K562 (cell line): Measurements from ENCODE around the gene TMEM126B. TPM values are rescaled to one million over a fixed set of nuclear protein-coding genes. Genes with fewer than 3 reads are reported as not detected.

Experiments
- ATAC-seq: fragments of 200-7000 bp; cut with Tn5 transposase; 3 replicates; pipeline ENCODE4 v1.9.1; 2020; ENCODE audit warnings: moderate library complexity
- BruUV-seq: library from RNA; stranded (reverse); fragments of 400-500 nt; replicated peaks from 2 replicates; lab custom pipeline; 2021; lab: Mats Ljungman, UMichigan
- CTCF ChIA-PET: fragments of 300-600 bp; formaldehyde crosslinking; extraction: SDS; loops from one replicate; lab custom pipeline; 2021; ENCODE audit warnings: low intra/inter-chr PET ratio; lab: Yijun Ruan, JAX
- POLR2A ChIA-PET: fragments of 300-600, 350-650 bp; sonication (Branson Sonifier 250); formaldehyde crosslinking; extraction: SDS; loops from one replicate; lab custom pipeline; 2021; ENCODE audit warnings: antibody characterized with exemption, inconsistent platforms; lab: Yijun Ruan, JAX
- DNase-seq, 4 experiments: peaks; one replicate each; pipeline versions ENCODE4 v3.0.0 to v3.0.0-alpha.2; 2011 to 2018; ENCODE audit warnings: low spot score in 3 of 4, mixed read lengths in 3 of 4; ENCODE audit errors: extremely low read depth in 1 of 4
- FAIRE-seq: peaks from 2 replicates; lab custom pipeline; 2011; peaks lifted over from hg19 to GRCh38; lab: Jason Lieb, UNC
- H2AFZ ChIP-seq: 2 replicates; pipeline ENCODE4 v1.6.0; 2011; ENCODE audit warnings: low read depth, low read length, control low read depth, inconsistent platforms
- H3K27ac ChIP-seq: fragments of 200-600 bp; 3 replicates; pipeline ENCODE4 v1.8.0; 2011; ENCODE audit warnings: low read depth, mild to moderate bottlenecking, control low read depth, inconsistent platforms, low read length, moderate library complexity, mixed read lengths; ENCODE audit errors: extremely low read depth
- H3K27me3 ChIP-seq, 2 experiments: fragments of 300-600 bp in 1 of 2; 2 replicates in 1 of 2; 3 replicates in 1 of 2; pipeline versions ENCODE4 v1.6.0 to v1.8.0; 2011; ENCODE audit warnings: inconsistent platforms in 2 of 2, low read length in 2 of 2, mild to moderate bottlenecking in 1 of 2, mixed read lengths in 1 of 2, moderate library complexity in 1 of 2; ENCODE audit not compliant: control insufficient read depth in 2 of 2, insufficient read depth in 2 of 2
- H3K36me3 ChIP-seq: fragments of 300-600 bp; 3 replicates; pipeline ENCODE4 v1.8.0; 2011; ENCODE audit warnings: mild to moderate bottlenecking, low read length, inconsistent platforms; ENCODE audit not compliant: control insufficient read depth, insufficient read depth
- H3K4me1 ChIP-seq, 2 experiments: fragments of 200-600 bp in 1 of 2; replicated peaks in 1 of 2; 2 replicates in 1 of 2; 3 replicates in 1 of 2; pipeline versions ENCODE4 v1.5.1 to v1.8.0; 2011; ENCODE audit warnings: inconsistent platforms in 2 of 2, low read length in 2 of 2, mild to moderate bottlenecking in 1 of 2, mixed read lengths in 1 of 2, moderate library complexity in 1 of 2; ENCODE audit not compliant: control insufficient read depth in 2 of 2, insufficient read depth in 2 of 2
- H3K4me2 ChIP-seq: 2 replicates; pipeline ENCODE4 v1.6.1; 2011; ENCODE audit warnings: low read length, control low read depth, inconsistent platforms, mixed read lengths; ENCODE audit not compliant: insufficient read depth
- H3K4me3 ChIP-seq: fragments of 200-600 bp; sonication (generic), shearing (Covaris generic); 2 replicates; pipeline ENCODE4 v1.5.1; 2016; ENCODE audit warnings: control low read depth, inconsistent platforms
- H3K79me2 ChIP-seq: fragments of 200-600 bp; 3 replicates; pipeline ENCODE4 v1.8.0; 2011; ENCODE audit warnings: low read length, inconsistent platforms; ENCODE audit not compliant: control insufficient read depth, insufficient read depth
- H3K9ac ChIP-seq, 2 experiments: 2 replicates each; pipeline versions ENCODE4 v1.6.0 to v1.6.1; 2011; ENCODE audit warnings: low read depth in 2 of 2, low read length in 2 of 2, control low read depth in 1 of 2, inconsistent platforms in 1 of 2, mild to moderate bottlenecking in 1 of 2, mixed read lengths in 1 of 2; ENCODE audit not compliant: insufficient read depth in 1 of 2
- H3K9me1 ChIP-seq: one replicate; pipeline ENCODE4 v1.6.0; 2011; ENCODE audit warnings: inconsistent platforms, mild to moderate bottlenecking, low read length, moderate library complexity; ENCODE audit not compliant: control insufficient read depth, insufficient read depth
- H3K9me3 ChIP-seq: replicated peaks from 2 replicates; pipeline ENCODE4 v1.5.1; 2011; ENCODE audit warnings: low read depth, low read length, inconsistent platforms; ENCODE audit not compliant: control insufficient read depth, insufficient read depth
- H4K20me1 ChIP-seq: replicated peaks from 2 replicates; pipeline ENCODE4 v1.6.1; 2011; ENCODE audit warnings: low read length, inconsistent platforms, mixed read lengths; ENCODE audit not compliant: control insufficient read depth, insufficient read depth
- AFF4 ChIP-seq: sonication (generic); formaldehyde crosslinking; IDR thresholded peaks from 2 replicates; pipeline ENCODE4 v1.8.0; 2023; ENCODE audit warnings: mild to moderate bottlenecking, missing genetic modification reagents
- ASH1L ChIP-seq: fragments of 450-650 bp; IDR thresholded peaks from 2 replicates; pipeline ENCODE4 v1.6.1; 2018; ENCODE audit warnings: borderline replicate concordance, mild to moderate bottlenecking, low read depth; ENCODE audit not compliant: partially characterized antibody
- BCOR ChIP-seq: fragments of 450-650 bp; IDR thresholded peaks from 2 replicates; pipeline ENCODE4 v1.6.1; 2016
- BRD9 ChIP-seq: fragments of 450-650 bp; IDR thresholded peaks from 2 replicates; pipeline ENCODE4 v1.6.1; 2018; ENCODE audit warnings: low read depth; ENCODE audit not compliant: partially characterized antibody
- E2F1 ChIP-seq: sonication (generic); formaldehyde crosslinking; IDR thresholded peaks from 2 replicates; pipeline ENCODE4 v1.8.1; 2023; ENCODE audit warnings: mild to moderate bottlenecking, missing genetic modification reagents, moderate library complexity
- GABPA ChIP-seq: fragments of 200-800 bp; sonication (Bioruptor generic); conservative IDR thresholded peaks from 2 replicates; pipeline ENCODE4 v1.6.1; 2016; ENCODE audit warnings: low read depth, missing genetic modification characterization, missing compliant biosample characterization
- NKRF ChIP-seq: fragments of 450-650 bp; IDR thresholded peaks from 2 replicates; pipeline ENCODE4 v1.6.1; 2016; ENCODE audit warnings: borderline replicate concordance
- NR2C1 ChIP-seq, 2 experiments: fragments of 450-650 bp; IDR thresholded peaks; 2 replicates each; pipeline ENCODE4 v1.6.1; 2017; ENCODE audit warnings: mild to moderate bottlenecking in 2 of 2, antibody characterized with exemption in 1 of 2, inconsistent platforms in 1 of 2, missing compliant biosample characterization in 1 of 2, missing genetic modification characterization in 1 of 2
- NR2C2 ChIP-seq, 2 experiments: fragments of 200-800 bp in 1 of 2; sonication (Bioruptor generic) in 1 of 2; sonication (generic) in 1 of 2; formaldehyde crosslinking in 1 of 2; IDR thresholded peaks; 2 replicates each; pipeline versions ENCODE4 v1.6.1 to v1.8.0; 2016 to 2022; ENCODE audit warnings: mild to moderate bottlenecking in 1 of 2, missing compliant biosample characterization in 1 of 2, missing genetic modification characterization in 1 of 2, missing genetic modification reagents in 1 of 2
- SMARCA5 ChIP-seq: fragments of 450-650 bp; IDR thresholded peaks from 2 replicates; pipeline ENCODE4 v1.6.1; 2016
- ZNF431 ChIP-seq: sonication (generic); formaldehyde crosslinking; IDR thresholded peaks from 2 replicates; pipeline ENCODE4 v1.8.0; 2022; ENCODE audit warnings: mild to moderate bottlenecking, missing genetic modification reagents
- ZNF436 ChIP-seq: fragments of 250-450, 450-650 bp; sonication (Bioruptor Pico); formaldehyde crosslinking; IDR thresholded peaks from 2 replicates; pipeline ENCODE4 v1.7.0; 2020; ENCODE audit warnings: mild to moderate bottlenecking
- ZNF778 ChIP-seq: fragments of 450-650 bp; formaldehyde crosslinking; IDR thresholded peaks from 2 replicates; pipeline ENCODE4 v1.4.0; 2020; ENCODE audit warnings: mild to moderate bottlenecking, moderate library complexity
- WGBS: fragments of 100-300 bp; shearing (Covaris generic); methylation state at CpG from one replicate; pipeline ENCODE4 v1.1.6; 2016; ENCODE audit warnings: low coverage, mixed read lengths; ENCODE audit not compliant: insufficient coverage; ENCODE audit errors: missing lambda C conversion rate; 5-methylcytosine and 5-hydroxymethylcytosine counted together
- in situ Hi-C: fragments of 300-500 bp; cut with MboI; formaldehyde crosslinking; loops from 4 replicates; pipeline ENCODE4 v1.15.0; 2018; ENCODE audit warnings: inconsistent platforms, mixed read lengths
- intact Hi-C: fragments of 100-400 bp; cut with micrococcal nuclease; formaldehyde crosslinking; loops from 2 replicates; pipeline ENCODE4 v1.14.2; 2022
- polyA plus RNA-seq, 8 experiments: library from polyadenylated mRNA; depleted of rRNA in 4 of 8; stranded (reverse) in 5 of 8; unstranded in 3 of 8; fragments of >200 nt; fragmentation: Nextera tagmentation in 2 of 8; fragmentation: Illumina TruSeq in 1 of 8; extraction: Ambion mirVana in 2 of 8; extraction: Trizol in 1 of 8; gene quantifications; 2 replicates each; pipeline versions ENCODE4 v1.2.1 to v1.2.3, GENCODE V29; 2011 to 2014; ENCODE audit warnings: inconsistent platforms in 1 of 8, missing spikeins in 1 of 8
- total RNA-seq, 7 experiments: library from RNA; depleted of rRNA in 6 of 7; stranded (reverse); fragments of >200 nt in 6 of 7; fragmentation: Illumina TruSeq in 2 of 7; extraction: Trizol in 2 of 7; gene quantifications; 2 replicates each; pipeline versions ENCODE4 v1.2.1 to v1.2.3, GENCODE V29; 2011 to 2021; ENCODE audit warnings: low replicate concordance in 1 of 7

The TMEM126B gene
- total and polyA plus RNA-seq, 9 of the 15 experiments (the other 6 are each of a cell fraction or from before 2014, with no cell fraction given): 85.5 to 226 (median 164) TPM

- Histone ChIP-seq H2AFZ (peak overlapping the region; percentile 91), H3K4me3 (peak overlapping the region; percentile 70), H3K79me2 (peaks cover 49% of the 10 kb centered on the region), H3K9ac (peak overlapping the region; percentile 90 to 96), H3K36me3 (peaks cover 32% of the 10 kb centered on the region), H3K27me3 (no peaks in the 10 kb centered on the region), H3K4me2 (peak overlapping the region; percentile 95), H4K20me1 (no peaks in the 10 kb centered on the region), H3K9me1 (no peaks in the 10 kb centered on the region), H3K9me3 (no peaks in the 10 kb centered on the region), H3K27ac (peak overlapping the region; percentile 90), H3K4me1 (peaks cover 5 to 6% of the 10 kb centered on the region in 2 experiments; a peak in 3 of 5 replicates)
- intact Hi-C loops: loop anchor here (1.0 kb wide), 1 partner anchor 35 kb away; no protein-coding TSS in a partner anchor
- TSS peak; percentile 77 for BruUV-seq
- in situ Hi-C loops: no loop called here
- FAIRE-seq (peak; percentile 11), ATAC-seq (peak; percentile 6), DNase-seq (no peak)
- 1% methylated on average over 13 of the region's 13 CpGs for WGBS
- POLR2A ChIA-PET: interaction anchor here (0.5 to 3.6 kb wide), 10 partner anchors 8 to 1344 kb away, joined by 3 to 26 read pairs (median 6); partner anchors contain the start of gene TMEM126A
- CTCF ChIA-PET: no interaction called here
- TF ChIP-seq SMARCA5: peak; percentile 58; the same call in 1 of the 2 replicates
- TF ChIP-seq ZNF778: no peak
- TF ChIP-seq NR2C1 (IDR thresholded peaks at IDR 0.05): no peak
- no peak for TF ChIP-seq NR2C1 (tag; IDR thresholded peaks at IDR 0.05)
- TF ChIP-seq E2F1 (CRISPR knock-in tag): peak; percentile 13
- peak; percentile 45 for TF ChIP-seq ASH1L
- 0 out of 2 replicates have a peak, but pooled peaks have one; percentile 3 for TF ChIP-seq GABPA
- TF ChIP-seq ZNF436 (CRISPR knock-in tag): peak; percentile 74; the same call in 1 of the 2 replicates
- TF ChIP-seq BRD9: peak; percentile 21
- no peak for TF ChIP-seq ZNF431 (CRISPR knock-in tag)
- peak; percentile 81 for TF ChIP-seq NKRF
- TF ChIP-seq BCOR: peak; percentile 52
- TF ChIP-seq NR2C2 (CRISPR knock-in tag; IDR thresholded peaks at IDR 0.05): no peak
- no peak for TF ChIP-seq NR2C2 (tag; IDR thresholded peaks at IDR 0.05)
- TF ChIP-seq AFF4 (CRISPR knock-in tag): 0 out of 2 replicates have a peak, but pooled peaks have one; percentile 11
Observed at GRCh38 chr11:85628771-85629341, 463 bp downstream of the TMEM126B start.
